VCaP (cell line): ENCODE measurements around the gene HIVEP2.

Experiments
- H3K27ac ChIP-seq: fragments of 450-650 bp; 2 replicates; pipeline ENCODE4 v1.5.1; 2017
- CTCF ChIP-seq: fragments of 450-650 bp; conservative IDR thresholded peaks from 2 replicates; pipeline ENCODE4 v1.5.1; 2017; ENCODE audit warnings: mild to moderate bottlenecking, moderate library complexity

HIVEP2 gene

DNA sequence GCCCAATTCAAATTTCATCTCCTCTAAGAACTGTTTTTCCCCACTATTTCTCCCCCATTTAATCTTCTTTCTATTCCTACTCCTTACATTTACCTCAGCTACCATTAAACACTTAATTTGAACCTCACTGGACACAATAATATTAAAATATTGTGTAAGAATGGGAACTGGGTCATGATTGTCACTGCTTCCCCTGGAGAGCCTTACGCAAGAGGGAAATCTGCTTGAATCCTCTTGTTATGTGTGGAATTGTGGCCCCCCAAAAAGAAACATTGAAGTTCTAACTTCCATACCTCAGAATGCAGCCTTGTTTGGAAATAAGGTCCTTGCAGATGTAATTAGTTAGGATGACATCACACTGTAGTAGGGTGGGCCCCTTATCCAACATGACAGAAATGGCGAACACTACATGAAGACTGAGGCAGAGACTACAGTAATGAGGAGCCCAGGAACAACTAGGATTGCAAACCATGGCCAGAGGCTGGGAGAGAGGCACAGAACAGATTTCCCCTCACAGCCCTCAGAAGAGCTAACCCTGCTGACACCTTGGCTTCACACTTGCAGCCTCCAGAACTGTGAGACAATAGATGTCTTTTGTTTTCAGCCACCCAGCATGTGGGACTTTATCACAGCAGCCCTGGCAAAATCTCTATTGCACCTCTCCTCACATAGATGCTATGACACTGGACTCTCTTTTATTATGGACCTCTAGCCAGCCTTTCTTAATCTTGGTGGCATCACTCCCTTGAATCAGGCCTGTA lies 29.9 kb downstream of the HIVEP2 start:
- no peak overlapping the region for H3K27ac ChIP-seq
- TF ChIP-seq CTCF = no peak

DNA sequence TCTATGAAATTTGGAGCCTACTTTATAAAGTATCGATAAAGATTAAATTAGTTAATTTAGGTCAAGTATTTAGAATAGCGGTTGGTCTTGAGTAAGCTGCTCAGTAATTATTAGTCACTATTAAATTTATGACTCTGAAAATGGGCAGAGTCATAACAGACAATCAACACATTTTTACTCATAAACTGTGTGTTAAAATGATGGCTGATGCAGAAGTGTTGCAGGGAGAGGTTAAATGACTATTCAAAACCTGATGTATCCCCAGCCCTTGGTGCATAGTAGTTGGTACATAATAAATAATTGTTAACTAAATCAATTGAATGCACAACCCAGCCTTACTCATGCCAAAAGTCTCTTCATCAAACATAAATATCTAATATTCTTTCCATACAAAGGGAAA lies 30.6 kb downstream of the HIVEP2 start:
- TF ChIP-seq CTCF = no peak
- no peak overlapping the region for H3K27ac ChIP-seq

DNA sequence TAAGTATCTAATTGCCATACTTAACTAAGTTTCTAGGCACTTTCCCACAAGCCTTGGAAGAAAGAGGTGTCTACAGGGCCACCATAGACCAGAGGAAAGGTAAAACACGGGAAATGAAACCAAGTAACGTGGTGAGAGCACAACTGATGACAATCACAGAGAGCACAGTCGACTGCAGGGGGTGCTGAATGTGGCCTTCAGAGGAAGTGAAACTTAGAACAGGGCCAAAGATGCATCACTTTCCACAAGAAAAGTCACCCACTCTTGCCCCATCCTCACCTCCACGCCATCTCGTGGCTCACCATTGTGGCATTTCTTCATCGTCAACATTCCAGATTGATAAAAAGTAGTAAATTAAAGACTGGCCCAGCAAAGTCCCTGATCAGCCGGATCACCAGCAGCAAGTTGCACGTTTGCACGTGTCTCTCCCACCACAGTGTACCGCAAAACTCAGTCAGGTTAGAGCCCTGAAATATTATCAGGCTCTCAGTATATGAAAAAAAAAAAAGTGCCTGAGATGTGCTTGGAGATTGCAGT lies 31.4 kb downstream of the HIVEP2 start:
- H3K27ac ChIP-seq = no peak overlapping the region
- TF ChIP-seq CTCF = no peak

- H3K27ac ChIP-seq = no peak overlapping the region
Measured at GRCh38 chr6:142913036-142913510, 31.9 kb downstream of the HIVEP2 start.

DNA sequence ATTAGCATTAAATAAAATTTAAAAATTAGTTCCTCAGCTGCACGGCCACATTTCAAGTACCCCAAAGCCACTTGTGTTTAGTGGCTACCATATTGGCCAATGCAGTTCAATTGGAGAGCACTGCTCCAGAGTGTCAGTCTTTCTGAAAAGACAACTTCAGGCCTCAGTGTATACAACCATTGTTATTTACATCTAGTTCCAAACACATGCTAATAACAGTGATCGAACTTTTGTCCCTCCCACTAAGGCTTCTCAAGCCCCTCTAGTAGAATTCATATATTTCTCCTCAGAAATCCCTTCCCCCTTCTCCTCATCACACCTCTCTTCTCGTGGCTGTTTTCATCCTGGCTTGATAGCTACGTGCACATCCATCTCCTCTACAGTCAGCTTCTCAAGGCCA lies 32.9 kb downstream of the HIVEP2 start:
- no peak for TF ChIP-seq CTCF
- no peak overlapping the region for H3K27ac ChIP-seq

More at GRCh38 chr6:142913036-142913510, 31.9 kb downstream of the HIVEP2 start:
- TF ChIP-seq CTCF = no peak

DNA sequence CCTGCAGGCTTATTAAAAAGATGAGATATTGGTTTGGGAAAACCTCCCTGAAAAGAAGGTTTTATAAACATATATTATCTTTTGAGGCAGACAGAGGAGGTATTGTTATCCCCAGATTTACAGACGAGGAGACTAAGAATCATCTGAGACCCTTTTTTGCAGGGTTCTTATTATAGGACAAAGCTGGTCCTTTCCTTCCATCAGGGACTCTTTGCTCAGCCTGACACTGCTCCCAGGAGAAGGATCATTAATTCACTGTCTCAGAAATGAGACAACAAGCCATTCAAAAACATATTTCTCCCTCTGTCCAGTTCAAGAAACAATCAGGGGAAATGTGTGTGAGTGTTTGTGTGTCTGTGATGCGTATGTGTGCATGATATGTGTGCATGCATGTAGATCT lies 33.5 kb downstream of the HIVEP2 start:
- H3K27ac ChIP-seq = no peak overlapping the region
- TF ChIP-seq CTCF = no peak

DNA sequence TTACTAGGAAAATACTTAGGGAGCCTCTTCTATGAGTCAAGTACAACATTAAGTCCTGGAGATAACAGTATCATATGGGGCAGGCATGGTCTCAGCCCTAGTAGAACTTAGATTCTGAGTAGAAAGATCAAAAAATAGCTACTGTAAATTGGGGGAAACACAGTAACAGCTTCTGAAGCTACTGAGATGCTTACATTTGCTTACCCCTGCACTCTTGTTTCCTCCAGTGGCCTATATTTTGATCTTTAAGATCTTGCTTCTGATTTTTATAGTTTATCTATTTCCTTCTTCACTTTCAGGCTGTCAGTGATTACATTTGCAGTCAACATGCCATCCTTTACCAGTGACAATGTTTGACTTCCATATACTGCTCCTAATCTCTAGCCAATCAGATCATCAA lies 35.3 kb downstream of the HIVEP2 start:
- no peak for TF ChIP-seq CTCF
- no peak overlapping the region for H3K27ac ChIP-seq
